ENCODE measurements around the gene APBB2.

APBB2 gene

DNA sequence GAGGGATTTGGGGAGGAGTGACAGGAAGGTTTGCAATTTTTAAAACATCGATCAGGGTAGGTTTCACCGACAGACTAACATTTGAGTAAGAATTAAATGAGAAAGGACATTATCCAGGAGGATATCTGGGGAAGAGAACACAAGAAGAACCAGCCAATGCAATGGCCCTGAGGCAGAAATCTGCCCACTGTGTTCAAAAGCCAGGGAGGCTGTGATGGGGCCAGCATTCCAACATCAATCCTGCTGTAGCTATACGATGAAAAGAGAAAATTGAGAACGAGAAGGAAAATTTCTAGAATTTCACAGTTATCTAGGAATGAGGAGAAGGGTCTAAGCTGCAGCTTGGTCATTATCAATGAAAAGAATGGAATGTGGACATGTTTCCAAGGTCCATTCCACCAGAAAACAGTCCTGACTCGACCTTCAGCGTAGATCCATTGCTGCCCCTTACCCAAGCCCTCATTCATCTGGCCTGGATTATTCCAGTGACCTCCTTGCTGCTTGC lies 84.4 kb downstream of the APBB2 start:
- TF ChIP-seq ZNF70 (CRISPR knock-in tag; IDR thresholded peaks at IDR 0.05) (no peak), GLIS3 (CRISPR knock-in tag; IDR thresholded peaks at IDR 0.05) (no peak), OSR1 (CRISPR knock-in tag; IDR thresholded peaks at IDR 0.05) (no peak), ZNF8 (CRISPR knock-in tag; IDR thresholded peaks at IDR 0.05) (no peak), TCF4 (CRISPR knock-in tag; IDR thresholded peaks at IDR 0.05; ENCODE audit: borderline replicate concordance) (no peak), BACH2 (CRISPR knock-in tag; IDR thresholded peaks at IDR 0.05; ENCODE audit: borderline replicate concordance) (no peak), ESRRG (CRISPR knock-in tag; IDR thresholded peaks at IDR 0.05) (no peak), CSDC2 (CRISPR knock-in tag; IDR thresholded peaks at IDR 0.05) (no peak), ZFP30 (CRISPR knock-in tag; IDR thresholded peaks at IDR 0.05) (no peak), TOX (CRISPR knock-in tag; IDR thresholded peaks at IDR 0.05; ENCODE audit: borderline replicate concordance) (no peak), ZC3H10 (CRISPR knock-in tag; IDR thresholded peaks at IDR 0.05) (no peak), ZNF565 (CRISPR knock-in tag; conservative IDR thresholded peaks at IDR 0.05; ENCODE audit: low read depth) (no peak), SNAI2 (CRISPR knock-in tag; IDR thresholded peaks at IDR 0.05) (no peak), RARB (CRISPR knock-in tag; IDR thresholded peaks at IDR 0.05) (no peak), PPARA (CRISPR knock-in tag; IDR thresholded peaks at IDR 0.05; ENCODE audit: borderline replicate concordance) (no peak), ZFP3 (CRISPR knock-in tag; IDR thresholded peaks at IDR 0.05) (no peak)
- TF ChIP-seq, protein P1, sequence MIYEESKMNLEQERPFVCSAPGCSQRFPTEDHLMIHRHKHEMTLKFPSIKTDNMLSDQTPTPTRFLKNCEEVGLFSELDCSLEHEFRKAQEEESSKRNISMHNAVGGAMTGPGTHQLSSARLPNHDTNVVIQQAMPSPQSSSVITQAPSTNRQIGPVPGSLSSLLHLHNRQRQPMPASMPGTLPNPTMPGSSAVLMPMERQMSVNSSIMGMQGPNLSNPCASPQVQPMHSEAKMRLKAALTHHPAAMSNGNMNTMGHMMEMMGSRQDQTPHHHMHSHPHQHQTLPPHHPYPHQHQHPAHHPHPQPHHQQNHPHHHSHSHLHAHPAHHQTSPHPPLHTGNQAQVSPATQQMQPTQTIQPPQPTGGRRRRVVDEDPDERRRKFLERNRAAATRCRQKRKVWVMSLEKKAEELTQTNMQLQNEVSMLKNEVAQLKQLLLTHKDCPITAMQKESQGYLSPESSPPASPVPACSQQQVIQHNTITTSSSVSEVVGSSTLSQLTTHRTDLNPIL (CRISPR knock-in tag; IDR thresholded peaks at IDR 0.05; ENCODE audit: low read depth) = no peak
- TF ChIP-seq, protein P2, sequence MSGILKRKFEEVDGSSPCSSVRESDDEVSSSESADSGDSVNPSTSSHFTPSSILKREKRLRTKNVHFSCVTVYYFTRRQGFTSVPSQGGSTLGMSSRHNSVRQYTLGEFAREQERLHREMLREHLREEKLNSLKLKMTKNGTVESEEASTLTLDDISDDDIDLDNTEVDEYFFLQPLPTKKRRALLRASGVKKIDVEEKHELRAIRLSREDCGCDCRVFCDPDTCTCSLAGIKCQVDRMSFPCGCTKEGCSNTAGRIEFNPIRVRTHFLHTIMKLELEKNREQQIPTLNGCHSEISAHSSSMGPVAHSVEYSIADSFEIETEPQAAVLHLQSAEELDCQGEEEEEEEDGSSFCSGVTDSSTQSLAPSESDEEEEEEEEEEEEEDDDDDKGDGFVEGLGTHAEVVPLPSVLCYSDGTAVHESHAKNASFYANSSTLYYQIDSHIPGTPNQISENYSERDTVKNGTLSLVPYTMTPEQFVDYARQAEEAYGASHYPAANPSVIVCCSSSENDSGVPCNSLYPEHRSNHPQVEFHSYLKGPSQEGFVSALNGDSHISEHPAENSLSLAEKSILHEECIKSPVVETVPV (CRISPR knock-in tag; IDR thresholded peaks at IDR 0.05) = no peak
- TF ChIP-seq, protein P3, sequence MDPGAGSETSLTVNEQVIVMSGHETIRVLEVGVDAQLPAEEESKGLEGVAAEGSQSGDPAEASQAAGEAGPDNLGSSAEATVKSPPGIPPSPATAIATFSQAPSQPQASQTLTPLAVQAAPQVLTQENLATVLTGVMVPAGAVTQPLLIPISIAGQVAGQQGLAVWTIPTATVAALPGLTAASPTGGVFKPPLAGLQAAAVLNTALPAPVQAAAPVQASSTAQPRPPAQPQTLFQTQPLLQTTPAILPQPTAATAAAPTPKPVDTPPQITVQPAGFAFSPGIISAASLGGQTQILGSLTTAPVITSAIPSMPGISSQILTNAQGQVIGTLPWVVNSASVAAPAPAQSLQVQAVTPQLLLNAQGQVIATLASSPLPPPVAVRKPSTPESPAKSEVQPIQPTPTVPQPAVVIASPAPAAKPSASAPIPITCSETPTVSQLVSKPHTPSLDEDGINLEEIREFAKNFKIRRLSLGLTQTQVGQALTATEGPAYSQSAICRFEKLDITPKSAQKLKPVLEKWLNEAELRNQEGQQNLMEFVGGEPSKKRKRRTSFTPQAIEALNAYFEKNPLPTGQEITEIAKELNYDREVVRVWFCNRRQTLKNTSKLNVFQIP (CRISPR knock-in tag; IDR thresholded peaks at IDR 0.05; ENCODE audit: borderline replicate concordance, low read depth) = no peak
- TF ChIP-seq, protein P4, sequence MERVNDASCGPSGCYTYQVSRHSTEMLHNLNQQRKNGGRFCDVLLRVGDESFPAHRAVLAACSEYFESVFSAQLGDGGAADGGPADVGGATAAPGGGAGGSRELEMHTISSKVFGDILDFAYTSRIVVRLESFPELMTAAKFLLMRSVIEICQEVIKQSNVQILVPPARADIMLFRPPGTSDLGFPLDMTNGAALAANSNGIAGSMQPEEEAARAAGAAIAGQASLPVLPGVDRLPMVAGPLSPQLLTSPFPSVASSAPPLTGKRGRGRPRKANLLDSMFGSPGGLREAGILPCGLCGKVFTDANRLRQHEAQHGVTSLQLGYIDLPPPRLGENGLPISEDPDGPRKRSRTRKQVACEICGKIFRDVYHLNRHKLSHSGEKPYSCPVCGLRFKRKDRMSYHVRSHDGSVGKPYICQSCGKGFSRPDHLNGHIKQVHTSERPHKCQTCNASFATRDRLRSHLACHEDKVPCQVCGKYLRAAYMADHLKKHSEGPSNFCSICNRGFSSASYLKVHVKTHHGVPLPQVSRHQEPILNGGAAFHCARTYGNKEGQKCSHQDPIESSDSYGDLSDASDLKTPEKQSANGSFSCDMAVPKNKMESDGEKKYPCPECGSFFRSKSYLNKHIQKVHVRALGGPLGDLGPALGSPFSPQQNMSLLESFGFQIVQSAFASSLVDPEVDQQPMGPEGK (CRISPR knock-in tag; IDR thresholded peaks at IDR 0.05; ENCODE audit: borderline replicate concordance) = no peak
- ATAC-seq = no peak

DNA sequence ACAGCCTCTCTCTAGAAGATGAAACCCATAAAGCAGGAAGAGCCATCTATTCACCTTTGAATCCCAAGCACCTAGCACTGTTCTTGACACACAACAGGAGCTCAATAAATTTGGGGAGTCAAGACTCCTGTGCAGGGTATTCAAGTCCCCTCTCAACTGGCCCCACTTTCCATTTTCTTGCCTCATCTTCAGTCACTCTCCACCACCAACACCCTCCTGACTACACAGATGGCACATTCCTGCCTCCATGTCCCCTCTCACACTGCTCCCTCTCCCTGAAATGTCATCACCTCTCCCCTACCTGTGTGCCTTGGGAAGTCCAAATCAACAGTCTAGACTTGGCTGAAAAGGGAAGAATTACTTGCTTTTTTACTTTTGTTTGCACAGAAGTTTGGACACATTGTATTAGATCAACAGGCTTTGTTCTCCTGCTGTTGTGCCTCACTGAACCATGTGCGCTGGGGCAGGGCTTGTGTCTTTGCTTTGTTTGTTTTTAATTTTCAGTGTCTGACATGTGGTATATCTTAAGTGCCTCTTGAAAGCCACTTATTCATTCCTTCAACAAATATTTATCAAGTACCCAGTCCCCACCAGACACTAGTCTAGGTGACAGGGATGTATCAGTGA lies 85.1 kb downstream of the APBB2 start:
- TF ChIP-seq ZNF8 (CRISPR knock-in tag; IDR thresholded peaks at IDR 0.05) (no peak), ZFP3 (CRISPR knock-in tag; IDR thresholded peaks at IDR 0.05) (no peak), ZNF70 (CRISPR knock-in tag; IDR thresholded peaks at IDR 0.05) (no peak)
- ATAC-seq = no peak

DNA sequence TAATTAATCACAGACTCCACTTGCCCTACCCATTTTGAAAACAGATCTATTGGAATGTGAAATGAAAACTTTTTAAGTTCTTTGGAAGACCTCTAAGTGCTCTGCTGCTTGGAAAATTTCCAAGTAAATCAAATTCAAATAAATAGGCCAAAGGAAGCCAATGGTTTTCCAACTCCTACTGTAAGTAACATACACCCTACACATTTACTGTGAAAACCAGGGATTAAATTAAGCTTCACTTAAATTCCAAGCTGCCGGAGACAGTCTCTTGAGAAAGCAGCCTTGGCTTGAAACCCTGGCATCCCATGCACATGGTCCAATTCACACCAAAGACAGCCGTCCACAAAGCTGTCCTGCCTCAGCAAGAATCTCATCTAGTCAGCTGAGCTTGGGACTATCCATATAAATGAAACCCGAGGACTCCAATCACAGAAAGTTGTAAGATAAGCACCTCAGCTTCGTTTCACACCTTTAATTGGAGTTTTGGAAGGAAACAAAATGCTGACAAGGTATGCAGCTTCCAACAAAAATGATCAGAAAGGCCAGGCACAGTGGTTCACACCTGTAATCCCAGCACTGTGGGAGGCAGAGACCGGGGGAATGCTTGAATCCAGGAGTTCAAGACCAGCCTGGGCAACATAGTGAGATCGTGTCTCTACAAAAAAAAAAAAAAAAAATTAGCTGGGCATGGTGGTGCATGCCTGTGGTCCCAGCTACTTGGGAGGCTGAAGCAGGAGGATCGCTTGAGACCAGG lies 88.6 kb downstream of the APBB2 start:
- peak; percentile 44 for ATAC-seq
- no peak for TF ChIP-seq PPARA (CRISPR knock-in tag; IDR thresholded peaks at IDR 0.05; ENCODE audit: borderline replicate concordance)
- no peak for TF ChIP-seq GLIS3 (CRISPR knock-in tag; IDR thresholded peaks at IDR 0.05)
- TF ChIP-seq, protein P1 (CRISPR knock-in tag; IDR thresholded peaks at IDR 0.05; ENCODE audit: low read depth) = no peak
- TF ChIP-seq ZNF565 (CRISPR knock-in tag; conservative IDR thresholded peaks at IDR 0.05; ENCODE audit: low read depth) = no peak
- peak; percentile 67 for TF ChIP-seq ISL1 (CRISPR knock-in tag; IDR thresholded peaks at IDR 0.05)
- no peak for TF ChIP-seq TOX (CRISPR knock-in tag; IDR thresholded peaks at IDR 0.05; ENCODE audit: borderline replicate concordance)
- no peak for TF ChIP-seq OSR1 (CRISPR knock-in tag; IDR thresholded peaks at IDR 0.05)

Measured in SK-N-SH treated with all-trans-retinoic acid at 6 μM for 48 hours (cell line).